ENCODE results near the gene IQSEC1.

The IQSEC1 gene

DNA sequence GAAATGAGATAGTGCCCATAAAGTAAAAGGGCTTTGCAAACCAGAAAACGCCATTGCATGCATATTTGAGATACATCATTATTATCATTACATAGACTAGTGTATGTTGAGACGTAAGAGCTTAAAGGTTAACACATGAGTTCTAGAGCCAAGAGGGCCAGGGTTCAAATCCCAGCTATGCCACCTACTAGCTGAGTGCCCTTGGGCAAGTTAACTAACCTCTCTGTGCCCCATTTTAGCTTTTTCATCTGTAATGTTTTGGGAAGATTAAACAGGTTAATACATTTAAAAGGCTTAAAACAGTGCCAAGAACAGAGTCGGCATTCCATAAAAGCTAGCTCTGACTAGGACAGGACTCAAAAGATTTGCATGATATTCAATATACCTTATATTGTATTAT, 22.8 kb downstream of the IQSEC1 start:
- DNase-seq (ENCODE audit: low read depth in 2 of 2, low spot score in 1 of 2), result no peak

DNA sequence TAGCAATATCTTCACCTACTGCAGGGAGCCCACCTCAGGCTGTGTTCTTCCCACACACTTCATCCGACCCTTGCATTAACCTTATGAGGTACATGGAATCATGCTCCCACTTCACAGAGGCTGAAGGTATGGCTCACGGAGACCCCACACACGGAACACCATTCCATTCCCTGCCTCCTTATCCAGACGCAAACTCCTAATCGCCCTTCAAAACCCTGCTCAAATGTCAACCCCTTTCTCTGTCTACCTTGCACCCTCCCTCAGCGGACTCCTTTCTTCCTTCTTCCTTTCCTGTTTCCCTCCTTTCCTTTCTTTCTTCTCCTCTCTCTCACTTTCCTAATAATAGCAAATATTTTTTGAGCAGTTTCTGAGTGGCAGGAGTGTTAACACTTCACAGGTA, 23.8 kb downstream of the IQSEC1 start:
- DNase-seq (ENCODE audit: low read depth in 2 of 2, low spot score in 1 of 2), result no peak

DNA sequence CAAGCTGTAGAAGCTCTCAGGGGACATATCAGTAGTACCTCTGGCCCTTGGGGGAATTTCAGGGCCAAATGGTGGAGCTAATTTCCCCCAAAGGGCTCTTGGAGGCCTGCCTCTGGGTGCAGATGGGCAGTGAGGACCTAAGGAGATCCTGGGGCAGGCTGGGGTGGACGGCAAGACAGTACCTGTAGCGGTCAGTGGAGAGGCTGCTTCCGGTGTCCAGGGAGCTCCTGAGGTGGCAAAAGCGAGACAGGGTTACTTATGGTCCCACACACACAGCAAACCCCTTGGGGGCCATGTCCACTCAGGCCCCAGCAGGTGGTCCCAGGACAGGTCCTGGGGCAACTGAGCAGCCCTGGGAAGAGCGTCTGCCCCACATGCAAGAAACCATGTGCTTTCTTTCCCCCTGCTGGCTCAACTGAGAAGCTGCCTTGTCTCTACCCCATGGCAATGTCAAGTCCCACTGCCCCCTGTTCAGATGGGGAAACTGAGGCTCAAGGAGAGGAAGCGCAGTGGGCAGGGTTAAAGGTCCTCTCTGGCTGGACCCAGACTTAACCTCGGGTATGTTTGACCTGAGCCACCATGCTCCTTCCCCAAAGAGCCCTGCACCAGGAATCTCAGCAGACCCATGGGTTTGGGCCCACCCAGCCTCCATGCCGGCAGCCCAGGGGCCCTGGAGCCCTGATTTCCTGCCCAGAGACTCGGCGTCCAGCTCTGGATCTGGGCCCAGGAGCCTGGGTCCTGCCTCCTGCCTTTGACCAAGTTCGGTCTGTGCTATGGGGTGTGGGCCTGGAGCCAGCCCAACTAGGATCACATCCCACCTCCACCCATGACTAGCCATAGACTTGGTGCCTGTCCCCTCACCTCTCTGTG, 25.7 kb downstream of the IQSEC1 start:
- no peak for DNase-seq (ENCODE audit: low read depth in 2 of 2, low spot score in 1 of 2)

DNA sequence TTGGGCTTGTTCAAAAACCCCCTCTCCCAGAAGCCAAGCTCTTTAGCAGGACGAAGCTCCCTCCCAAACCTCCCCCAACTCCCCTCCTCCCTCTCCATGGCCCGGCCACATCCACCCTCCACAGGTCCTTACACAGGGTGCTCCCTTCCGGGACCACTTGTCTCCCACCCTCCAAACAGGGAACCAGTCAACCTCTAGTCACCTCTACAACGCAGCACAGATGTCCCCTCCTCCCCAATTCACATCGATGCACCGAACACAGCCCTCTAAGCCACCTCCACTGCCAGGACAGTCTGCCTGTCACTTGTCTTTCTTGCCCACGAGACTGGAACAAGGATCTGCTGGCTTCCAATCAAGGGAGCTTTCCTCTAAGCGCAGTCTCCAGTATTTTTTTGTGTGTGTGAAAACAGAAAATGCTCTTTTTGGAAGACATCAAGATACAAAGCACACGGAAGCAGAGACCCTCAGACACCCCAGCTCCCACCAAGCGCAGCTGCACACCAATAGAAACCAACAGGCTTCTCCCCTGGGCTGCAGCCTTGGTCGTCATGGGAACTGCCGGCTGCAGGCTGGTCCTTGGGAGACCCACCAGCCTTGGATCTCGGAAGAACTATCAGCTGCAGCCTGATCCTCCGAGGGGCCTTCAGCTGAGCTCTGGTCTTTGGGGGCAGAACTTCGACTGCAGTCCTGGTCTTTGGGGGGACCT, 26.5 kb downstream of the IQSEC1 start:
- no peak for DNase-seq (ENCODE audit: low read depth in 2 of 2, low spot score in 1 of 2)

DNA sequence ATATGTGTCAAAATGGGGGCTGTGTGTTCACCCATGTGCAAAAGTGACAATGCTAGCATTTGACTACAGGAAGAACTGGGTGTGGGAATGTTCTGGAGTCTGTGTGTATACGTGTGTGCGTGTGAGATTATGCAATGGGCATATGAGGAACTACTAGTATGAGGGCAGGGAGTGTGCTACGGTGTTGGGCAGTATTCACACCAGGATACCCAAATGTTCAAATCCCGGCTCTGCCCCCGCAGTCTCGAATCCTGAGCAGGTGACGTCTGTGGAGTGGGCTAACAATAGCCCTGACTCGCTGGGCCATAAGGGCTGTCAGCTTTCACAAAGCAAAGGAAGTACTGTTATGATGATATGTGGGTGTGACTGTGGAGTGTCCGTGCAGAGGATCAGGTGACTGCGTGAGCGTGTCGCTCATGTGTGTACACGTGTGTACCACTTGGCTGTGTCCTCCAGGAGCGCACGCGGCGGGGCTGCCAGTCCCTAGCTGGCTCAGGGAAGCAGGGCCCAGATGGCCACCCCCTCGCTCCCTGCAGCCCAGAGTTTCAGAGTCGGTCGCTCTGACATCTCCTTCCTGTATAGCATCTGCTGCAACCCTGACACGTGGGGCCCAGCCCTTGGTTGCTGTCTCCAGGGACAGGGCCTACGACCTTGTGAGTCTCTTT, 27.2 kb downstream of the IQSEC1 start:
- no peak for DNase-seq (ENCODE audit: low read depth in 2 of 2, low spot score in 1 of 2)

DNA sequence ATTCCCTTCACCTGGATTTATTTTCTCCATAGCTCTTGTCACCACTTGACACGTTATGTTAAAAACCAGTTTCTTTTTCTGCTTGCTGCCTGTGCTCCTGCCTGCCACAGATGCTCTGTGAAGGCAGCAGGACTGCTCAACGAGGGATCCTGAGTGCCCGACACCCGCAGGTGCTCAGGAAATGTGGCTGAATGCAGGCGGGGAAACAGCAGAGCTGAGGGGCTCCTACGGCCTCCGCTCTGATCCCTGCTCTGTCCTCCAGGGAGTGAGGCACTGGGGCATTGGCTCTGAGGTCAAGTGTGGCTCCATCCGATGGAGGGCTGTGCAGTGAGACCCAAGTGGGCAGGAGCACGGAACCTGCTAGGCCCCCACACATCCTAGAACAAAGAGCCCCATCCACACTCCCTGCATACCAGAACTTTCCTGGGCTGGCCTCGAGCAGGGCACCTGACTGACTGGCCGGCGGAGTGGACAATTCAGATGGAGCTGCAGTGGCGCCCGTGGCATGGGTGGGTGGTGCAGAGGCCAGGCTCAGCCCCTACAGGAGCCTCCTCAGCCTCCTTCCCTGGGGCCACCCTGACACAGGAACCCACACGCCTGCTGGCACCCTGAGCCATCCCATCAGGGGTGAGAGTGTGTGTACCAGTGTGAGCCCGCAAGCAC, 27.9 kb downstream of the IQSEC1 start:
- DNase-seq (ENCODE audit: low read depth in 2 of 2, low spot score in 1 of 2), result no peak

DNA sequence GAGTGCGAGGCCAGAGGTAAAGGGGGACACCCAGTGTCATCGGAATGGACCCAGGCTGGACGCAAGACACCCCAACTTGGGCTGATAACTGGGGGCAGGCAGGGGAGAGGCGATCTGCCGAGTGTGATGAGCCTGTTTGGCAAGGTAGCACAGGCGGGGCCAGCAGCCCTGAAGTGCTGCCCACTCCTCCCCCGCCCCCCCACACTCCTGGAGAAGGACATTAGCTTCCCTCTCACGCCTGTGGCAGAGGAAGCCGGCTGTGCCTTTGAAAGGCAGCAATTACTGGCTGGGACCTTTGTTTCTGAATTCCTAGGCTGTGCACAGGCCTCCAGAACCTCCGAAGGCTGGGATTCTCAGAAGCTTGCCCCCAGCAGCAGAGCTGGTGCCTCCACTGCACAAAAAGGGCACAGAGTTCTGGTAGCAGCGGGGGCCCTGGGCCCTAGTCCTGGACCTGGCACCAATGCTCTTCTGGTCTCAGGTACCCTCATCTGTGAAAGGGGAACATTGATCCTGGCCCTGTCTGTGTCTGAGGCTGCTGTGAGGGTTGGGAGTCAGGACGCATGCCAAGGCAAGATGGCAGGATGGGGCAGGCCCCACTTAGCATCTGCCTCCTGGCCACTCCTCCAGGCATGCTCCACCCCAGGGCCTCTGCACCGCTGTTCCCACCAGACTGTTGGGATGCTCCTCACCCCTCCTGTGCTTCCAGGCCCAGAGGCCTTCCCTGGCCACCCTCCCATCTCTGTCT, 28.6 kb downstream of the IQSEC1 start:
- no peak for DNase-seq (ENCODE audit: low read depth in 2 of 2, low spot score in 1 of 2)

DNA sequence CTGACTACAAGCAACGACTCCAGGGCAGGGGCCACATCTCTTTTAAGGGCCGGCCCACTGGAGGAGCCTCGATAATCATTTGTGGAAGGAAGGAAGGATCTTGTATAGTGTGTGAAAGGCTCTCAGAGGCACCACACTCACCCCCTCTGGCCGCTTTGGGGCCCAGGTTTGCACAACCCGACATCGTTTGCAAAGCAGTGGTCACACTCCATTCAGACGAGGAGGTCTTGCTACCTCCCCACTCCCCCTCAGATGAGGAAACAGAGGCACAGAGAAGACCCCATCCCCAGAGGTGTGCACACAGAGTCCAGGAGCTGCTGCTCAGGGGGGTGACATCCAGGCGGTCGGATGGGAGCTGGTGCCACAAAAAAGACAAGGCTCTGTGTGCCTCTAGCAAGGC, 29.6 kb downstream of the IQSEC1 start:
- DNase-seq (ENCODE audit: low read depth in 2 of 2, low spot score in 1 of 2), result no peak

DNA sequence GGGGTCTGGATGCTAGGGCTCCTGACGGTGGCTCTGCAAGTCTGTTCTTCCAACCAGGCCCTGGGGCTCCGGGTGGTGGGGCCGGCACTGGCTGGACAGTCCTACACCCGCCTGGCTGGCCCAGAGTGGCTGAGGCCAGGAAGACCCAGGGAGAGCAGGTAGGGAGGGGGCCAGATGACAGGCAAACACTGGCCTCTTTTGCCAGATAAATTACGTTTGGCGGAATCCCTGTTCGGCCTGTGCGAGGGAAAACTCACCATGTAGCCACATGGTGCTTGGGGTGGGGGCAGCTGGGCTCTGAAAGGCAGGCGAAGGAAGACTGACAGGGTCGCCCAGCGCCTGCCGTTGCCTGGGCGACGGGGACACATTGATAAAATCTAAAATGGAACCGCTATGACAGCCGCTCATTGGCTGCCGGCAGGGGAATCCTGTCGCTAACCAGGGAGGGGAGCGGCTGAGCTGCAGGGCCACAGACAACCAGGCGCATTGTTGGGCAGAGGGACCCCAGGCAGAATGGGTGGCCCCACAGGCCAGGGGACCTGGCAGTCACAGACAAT, 30.4 kb downstream of the IQSEC1 start:
- no peak for DNase-seq (ENCODE audit: low read depth in 2 of 2, low spot score in 1 of 2)

DNA sequence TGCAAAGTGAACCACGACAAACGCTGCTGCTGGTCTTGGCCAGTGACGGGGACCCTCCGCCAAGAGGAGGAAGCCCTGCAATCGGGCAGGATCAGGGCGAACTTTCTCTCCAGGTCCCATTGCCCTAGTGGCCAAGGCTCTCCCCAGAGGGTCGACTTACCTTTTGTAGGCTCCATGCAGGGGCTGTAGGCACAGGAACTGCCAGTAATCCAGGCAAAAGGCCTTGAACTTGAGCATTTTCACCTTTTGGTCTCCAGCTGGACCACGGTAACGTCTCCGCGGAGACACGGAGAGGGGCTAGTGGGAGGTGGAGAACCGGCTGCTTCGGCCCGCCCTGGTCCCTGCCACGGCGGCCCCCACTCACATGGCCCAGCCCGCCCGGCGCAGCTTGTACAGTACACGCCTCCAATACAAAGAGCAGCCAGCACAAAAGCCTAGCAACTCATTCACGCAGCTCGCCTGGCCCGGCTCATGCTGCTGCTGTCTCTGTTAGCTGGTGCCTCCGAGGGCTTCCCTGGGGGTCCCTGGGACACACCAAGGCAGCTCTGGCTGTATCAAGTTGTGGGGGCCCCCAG, 31.0 kb downstream of the IQSEC1 start:
- no peak for DNase-seq (ENCODE audit: low read depth in 2 of 2, low spot score in 1 of 2)

DNA sequence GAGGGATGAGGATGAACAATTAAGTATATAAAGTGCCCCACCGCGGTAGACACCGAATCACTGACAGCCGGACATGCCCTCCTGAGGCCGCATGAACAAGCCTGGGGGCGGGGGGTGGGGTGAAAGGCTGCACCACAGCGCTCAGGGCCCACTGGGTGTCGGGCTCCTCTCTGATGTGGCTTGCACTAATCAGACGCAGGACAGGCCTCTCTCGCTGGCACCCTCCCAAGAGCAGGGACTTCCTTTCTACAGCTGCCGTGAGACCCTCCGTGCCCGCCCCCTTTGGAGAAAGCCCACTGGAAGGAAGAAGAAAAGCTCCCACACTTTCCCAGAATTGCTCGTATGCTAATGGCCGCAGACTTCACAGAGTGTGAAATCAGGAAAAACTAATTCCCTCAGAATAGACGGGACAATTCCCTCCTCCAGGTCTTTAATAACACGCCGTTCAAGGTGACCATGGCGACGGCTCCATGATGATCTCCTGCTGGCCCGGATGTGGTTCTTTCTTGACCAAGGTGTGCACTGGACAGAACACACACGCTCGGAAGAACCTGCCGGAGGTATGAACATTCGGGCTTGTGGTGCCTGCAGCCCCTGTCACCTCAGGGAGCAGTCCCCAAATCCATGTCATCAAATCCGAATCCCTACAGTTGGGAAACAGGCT, 32.0 kb downstream of the IQSEC1 start:
- DNase-seq (ENCODE audit: low read depth in 2 of 2, low spot score in 1 of 2), result no peak

DNA sequence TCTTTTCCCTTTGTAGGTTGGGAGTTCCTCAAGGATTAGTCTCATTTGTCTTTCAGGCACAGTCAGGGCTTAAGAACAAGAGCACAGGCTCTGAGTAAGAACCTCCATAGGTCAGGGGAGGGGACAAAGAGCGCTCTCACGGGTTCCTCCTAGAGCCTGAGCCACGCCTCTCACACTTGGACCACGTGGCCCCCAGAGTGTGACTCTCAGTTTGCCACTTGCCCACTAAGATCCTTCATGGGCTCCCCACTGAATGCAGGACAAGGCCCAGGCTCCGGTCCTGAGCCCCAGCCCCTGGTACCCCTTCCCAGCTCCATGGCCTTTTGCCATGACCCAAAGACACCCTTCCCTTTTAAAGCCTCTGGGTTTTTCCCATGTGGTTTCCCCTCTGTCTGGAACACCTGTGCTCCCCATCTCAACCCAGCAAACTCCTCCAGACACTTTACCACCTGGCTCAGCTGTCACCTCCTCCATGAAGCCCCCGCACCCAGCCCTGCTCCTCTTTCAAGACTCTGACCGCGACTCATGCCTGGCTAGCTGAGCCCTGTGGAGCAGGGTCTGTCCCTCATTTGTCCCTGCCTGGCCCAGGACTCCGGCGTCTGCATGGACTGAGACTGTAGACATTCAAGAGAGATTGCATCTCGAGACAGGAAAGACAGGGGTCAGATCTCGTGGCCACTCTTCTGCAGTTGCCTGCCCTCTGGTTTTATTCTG, 32.7 kb downstream of the IQSEC1 start:
- DNase-seq (ENCODE audit: low read depth in 2 of 2, low spot score in 1 of 2), result peak in 1 of 2 donors; percentile 37

DNA sequence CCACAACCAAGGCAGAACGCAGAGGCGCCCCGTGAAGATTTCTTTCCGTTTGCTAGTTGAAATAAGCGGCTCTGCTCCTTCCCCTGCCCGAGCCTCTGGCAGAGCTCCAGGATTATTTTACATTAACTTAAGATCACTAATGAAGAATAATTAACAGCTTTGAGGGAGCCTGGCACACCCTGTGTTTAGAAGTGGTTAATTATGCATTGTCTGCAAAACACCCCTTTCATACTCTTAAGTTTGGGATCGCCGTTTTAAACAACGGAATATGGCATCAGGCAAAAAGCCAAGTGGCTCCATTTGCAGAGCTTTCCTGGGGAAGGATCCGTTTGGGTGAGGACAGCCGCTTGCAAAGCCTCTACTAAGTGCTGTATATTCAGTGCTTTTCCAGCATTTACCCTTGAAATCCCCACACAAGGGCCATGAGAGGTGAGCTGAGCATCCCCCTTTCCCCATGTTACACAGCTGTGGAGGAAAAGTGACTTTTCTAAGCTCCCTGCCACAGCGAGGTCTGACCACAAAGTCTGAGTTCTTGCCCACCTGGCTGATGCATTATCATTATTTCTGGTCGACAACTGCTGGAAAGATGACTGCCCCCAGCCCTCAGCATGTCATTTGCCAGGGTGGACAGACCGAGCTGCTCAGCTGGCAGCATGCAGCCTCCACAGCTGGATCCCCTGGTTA, 33.9 kb downstream of the IQSEC1 start:
- DNase-seq (ENCODE audit: low read depth in 2 of 2, low spot score in 1 of 2), result no peak

DNA sequence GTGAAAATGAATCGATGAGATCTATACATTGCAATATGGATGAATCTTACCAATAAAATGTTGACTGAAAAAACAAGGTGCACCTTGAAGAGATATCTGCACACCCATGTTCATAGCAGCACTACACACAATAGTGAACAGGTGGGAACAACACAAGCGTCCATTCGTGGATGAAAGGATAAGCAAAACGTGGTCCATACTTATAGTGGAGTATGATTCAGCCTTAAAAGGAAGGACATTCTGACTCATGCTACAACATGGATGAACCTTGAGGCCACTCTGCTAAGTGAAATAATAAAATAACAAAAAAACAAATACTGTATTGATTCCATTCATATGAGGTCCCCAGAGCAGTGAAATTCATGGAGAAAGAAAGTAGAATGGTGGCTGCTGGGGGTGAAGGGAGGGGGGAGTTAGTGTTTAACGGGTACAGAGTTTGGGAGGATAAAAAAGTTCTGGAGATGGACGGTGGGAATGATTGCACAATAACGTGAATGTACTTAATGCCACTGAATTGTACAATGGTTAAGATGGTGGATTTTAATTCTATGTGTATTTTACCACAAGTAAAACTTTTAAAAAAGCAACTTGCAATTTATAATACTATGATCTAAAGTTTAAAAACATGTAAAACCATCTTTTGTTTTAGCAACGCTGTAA, 35.6 kb downstream of the IQSEC1 start:
- DNase-seq (ENCODE audit: low read depth in 2 of 2, low spot score in 1 of 2), result no peak

DNA sequence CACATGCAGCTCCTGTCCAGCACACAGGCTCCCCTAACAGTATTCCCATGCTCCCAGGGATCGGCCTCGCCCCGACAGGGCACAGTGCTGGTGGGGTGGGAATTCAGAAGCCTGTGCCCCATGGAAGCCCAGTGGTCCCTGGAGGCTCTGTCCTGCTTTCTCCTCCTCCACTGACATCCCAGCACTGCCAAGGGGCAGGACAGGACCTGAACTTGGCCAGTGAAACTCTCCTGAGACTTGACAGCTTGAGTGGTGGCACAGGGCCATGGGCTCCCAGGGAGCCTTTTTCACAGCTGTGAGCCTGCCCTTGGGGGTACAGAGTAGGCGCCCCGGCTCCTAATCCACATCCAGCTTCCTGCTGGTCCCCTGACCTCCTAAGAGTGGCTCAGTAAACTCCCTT, 38.4 kb downstream of the IQSEC1 start:
- no peak for DNase-seq (ENCODE audit: low read depth in 2 of 2, low spot score in 1 of 2)

DNA sequence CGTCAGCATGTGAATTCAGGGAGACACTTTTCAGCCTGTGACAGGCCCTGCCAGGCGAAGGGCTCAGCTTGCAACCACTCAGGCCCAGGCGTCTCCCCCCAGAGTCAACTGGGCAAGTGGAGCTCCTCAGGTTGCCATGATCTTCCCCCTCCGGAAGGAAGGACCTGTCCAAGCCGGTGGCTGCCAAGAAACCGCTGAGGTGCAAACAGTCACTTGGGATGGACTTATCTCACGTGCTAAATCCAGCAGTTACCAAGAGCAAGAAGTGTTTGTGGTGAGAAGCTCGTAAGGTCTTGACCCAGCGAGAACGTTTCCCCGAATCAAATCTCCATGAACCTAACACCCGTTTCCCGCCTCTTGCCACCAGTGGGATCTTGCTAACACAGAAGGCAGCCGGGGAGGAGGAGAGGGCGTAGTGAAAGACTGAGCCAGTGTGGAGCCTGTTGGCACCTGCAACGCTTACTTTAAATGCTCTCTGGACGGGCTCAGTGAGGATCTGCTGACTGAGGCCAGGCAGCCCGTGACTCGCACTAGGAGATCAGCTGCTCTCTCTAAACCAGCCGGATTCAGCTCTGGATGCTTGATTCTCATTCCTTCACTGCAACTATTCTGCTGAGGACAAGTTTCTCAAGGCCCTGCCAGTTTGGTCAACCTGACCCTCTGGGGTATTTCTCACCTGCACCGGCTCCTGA, 39.0 kb downstream of the IQSEC1 start:
- DNase-seq (ENCODE audit: low read depth in 2 of 2, low spot score in 1 of 2), result no peak

DNA sequence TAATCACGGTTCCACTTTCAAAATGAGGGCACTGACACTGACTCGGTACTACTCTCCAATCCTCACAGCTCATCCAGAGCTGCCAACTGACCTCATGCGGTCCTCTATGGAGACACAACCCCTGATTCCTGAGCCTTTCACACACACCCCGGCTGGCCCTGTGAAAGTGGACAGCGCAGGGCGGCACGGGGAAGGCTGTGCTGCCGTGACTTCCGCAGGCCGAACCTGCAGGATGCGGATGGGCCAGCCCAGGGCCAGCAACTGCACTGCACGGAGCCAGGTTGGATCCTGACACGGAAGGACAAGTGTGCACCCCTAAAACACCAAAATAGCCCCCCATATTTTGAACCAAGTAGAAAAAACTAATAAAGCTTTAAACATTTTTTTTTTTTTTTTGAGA, 41.0 kb downstream of the IQSEC1 start:
- DNase-seq (ENCODE audit: low read depth in 2 of 2, low spot score in 1 of 2), result no peak

Data from stimulated activated CD8-positive, alpha-beta memory T cell treated with anti-CD3 and anti-CD28 coated beads, Interleukin-4, amount 100 ng/mL, for 4 hours (primary cell).